Measurements from ENCODE around the gene GPRIN3. TPM values are rescaled to one million over a fixed set of nuclear protein-coding genes. Genes with fewer than 3 reads are reported as not detected.

GPRIN3 gene
- total and polyA plus RNA-seq, 3 experiments from 2014 or later = 15.6 to 16.5 (median 16.2) TPM

GRCh38 chr4:89269121-89269666 is 38.4 kb downstream of the GPRIN3 start:
- Histone ChIP-seq H3K4me3 (ENCODE audit: low read length) (no peak overlapping the region), H3K27me3 (ENCODE audit: insufficient read depth, low read length, poor library complexity, severe bottlenecking) (no peaks in the 10 kb centered on the region), H3K36me3 (ENCODE audit: insufficient read depth, low read length) (no peaks in the 10 kb centered on the region), H3K27ac (ENCODE audit: low read depth, low read length) (no peak overlapping the region), H3K9me3 (ENCODE audit: low read length) (no peaks in the 10 kb centered on the region), H3K4me1 (ENCODE audit: insufficient read depth, low read length) (peaks cover 30% of the 10 kb centered on the region)
- H3K4me3 Mint-ChIP-seq = peak overlapping the region in 1 of 7 donors; percentile 10
- POLR2A ChIA-PET = no interaction called here
- H3K4me1 Mint-ChIP-seq = peaks cover 16 to 92% (median 85%) of the 10 kb centered on the region in 3 donors
- H3K36me3 Mint-ChIP-seq = peaks cover 3 to 16% (median 6%) of the 10 kb centered on the region in 3 donors
- CTCF ChIA-PET = interaction anchor here (1.4 to 1.7 kb wide), 2 partner anchors 9 to 14 kb away, joined by 3 to 5 read pairs; no protein-coding TSS in a partner anchor
- peak overlapping the region in 7 of 8 donors; percentile 8 to 88 (median 62) for H3K27ac Mint-ChIP-seq
- no peaks in the 10 kb centered on the region for H3K9me3 Mint-ChIP-seq
- no peak for DNase-seq
- peaks cover 0 to 2% of the 10 kb centered on the region in 2 donors for H3K27me3 Mint-ChIP-seq

GRCh38 chr4:89268679-89269078 is 38.9 kb downstream of the GPRIN3 start:
- Histone ChIP-seq H3K27me3 (ENCODE audit: insufficient read depth, low read length, poor library complexity, severe bottlenecking) (no peaks in the 10 kb centered on the region), H3K4me1 (ENCODE audit: insufficient read depth, low read length) (peaks cover 31% of the 10 kb centered on the region), H3K36me3 (ENCODE audit: insufficient read depth, low read length) (no peaks in the 10 kb centered on the region), H3K4me3 (ENCODE audit: low read length) (no peak overlapping the region), H3K9me3 (ENCODE audit: low read length) (no peaks in the 10 kb centered on the region), H3K27ac (ENCODE audit: low read depth, low read length) (no peak overlapping the region)
- Mint-ChIP-seq H3K4me1 (peaks cover 21 to 92% (median 85%) of the 10 kb centered on the region in 3 donors), H3K9me3 (no peaks in the 10 kb centered on the region), H3K27ac (peak overlapping the region in 7 of 8 donors; percentile 18 to 87 (median 66)), H3K36me3 (peaks cover under 1 to 11% (median 4%) of the 10 kb centered on the region in 3 donors), H3K27me3 (peaks cover 0 to 2% of the 10 kb centered on the region in 2 donors), H3K4me3 (no peak overlapping the region)
- CTCF ChIA-PET = interaction anchor here (1.4 to 1.7 kb wide), 2 partner anchors 9 to 13 kb away, joined by 3 to 5 read pairs; no protein-coding TSS in a partner anchor
- POLR2A ChIA-PET = interaction anchor here (0.5 kb wide), 1 partner anchor 30 kb away, joined by 3 read pairs; no protein-coding TSS in a partner anchor
- no peak for DNase-seq

GRCh38 chr4:89267846-89268245 is 39.8 kb downstream of the GPRIN3 start:
- peaks cover 0 to 10% (median 9%) of the 10 kb centered on the region in 3 donors for H3K36me3 Mint-ChIP-seq

GRCh38 chr4:89267392-89267791 is 40.2 kb downstream of the GPRIN3 start:
- Mint-ChIP-seq H3K27me3 (no peaks in the 10 kb centered on the region), H3K36me3 (peaks cover 0 to 9% (median 9%) of the 10 kb centered on the region in 3 donors), H3K4me3 (no peak overlapping the region), H3K4me1 (peaks cover 34 to 92% (median 84%) of the 10 kb centered on the region in 3 donors), H3K27ac (peak overlapping the region in 5 of 8 donors; percentile 18 to 62 (median 33)), H3K9me3 (no peaks in the 10 kb centered on the region)
- Histone ChIP-seq H3K9me3 (ENCODE audit: low read length) (no peaks in the 10 kb centered on the region), H3K4me1 (ENCODE audit: insufficient read depth, low read length) (peaks cover 26% of the 10 kb centered on the region), H3K27me3 (ENCODE audit: insufficient read depth, low read length, poor library complexity, severe bottlenecking) (no peaks in the 10 kb centered on the region), H3K36me3 (ENCODE audit: insufficient read depth, low read length) (no peaks in the 10 kb centered on the region), H3K4me3 (ENCODE audit: low read length) (no peak overlapping the region), H3K27ac (ENCODE audit: low read depth, low read length) (no peak overlapping the region)
- no peak for DNase-seq
- ChIA-PET CTCF (interaction anchor here (1.0 kb wide), 1 partner anchor 27 kb away, joined by 3 read pairs; no protein-coding TSS in a partner anchor), POLR2A (no interaction called here)

More at GRCh38 chr4:89267846-89268245, 39.8 kb downstream of the GPRIN3 start:
- H3K36me3 ChIP-seq (ENCODE audit: insufficient read depth, low read length) = no peaks in the 10 kb centered on the region
- peaks cover 30 to 92% (median 85%) of the 10 kb centered on the region in 3 donors for H3K4me1 Mint-ChIP-seq
- no peaks in the 10 kb centered on the region for H3K27me3 ChIP-seq (ENCODE audit: insufficient read depth, low read length, poor library complexity, severe bottlenecking)
- ChIA-PET CTCF (interaction anchor here (1.0 kb wide), 1 partner anchor 27 kb away, joined by 3 read pairs; no protein-coding TSS in a partner anchor), POLR2A (no interaction called here)
- no peaks in the 10 kb centered on the region for H3K9me3 Mint-ChIP-seq
- peaks cover 31% of the 10 kb centered on the region for H3K4me1 ChIP-seq (ENCODE audit: insufficient read depth, low read length)
- no peak overlapping the region for H3K27ac ChIP-seq (ENCODE audit: low read depth, low read length)
- peak overlapping the region in 1 of 7 donors; percentile 8 for H3K4me3 Mint-ChIP-seq
- no peaks in the 10 kb centered on the region for H3K27me3 Mint-ChIP-seq
- H3K9me3 ChIP-seq (ENCODE audit: low read length) = no peaks in the 10 kb centered on the region
- H3K4me3 ChIP-seq (ENCODE audit: low read length) = no peak overlapping the region
- H3K27ac Mint-ChIP-seq = peak overlapping the region in 7 of 8 donors; percentile 0 to 75 (median 33)
- no peak for DNase-seq

- no peaks in the 10 kb centered on the region for H3K27me3 Mint-ChIP-seq
- CTCF ChIA-PET = no interaction called here
- Histone ChIP-seq H3K9me3 (ENCODE audit: low read length) (no peaks in the 10 kb centered on the region), H3K27ac (ENCODE audit: low read depth, low read length) (no peak overlapping the region), H3K4me3 (ENCODE audit: low read length) (no peak overlapping the region), H3K36me3 (ENCODE audit: insufficient read depth, low read length) (no peaks in the 10 kb centered on the region), H3K4me1 (ENCODE audit: insufficient read depth, low read length) (peaks cover 17% of the 10 kb centered on the region), H3K27me3 (ENCODE audit: insufficient read depth, low read length, poor library complexity, severe bottlenecking) (no peaks in the 10 kb centered on the region)
- peaks cover 46 to 89% (median 78%) of the 10 kb centered on the region in 3 donors for H3K4me1 Mint-ChIP-seq
- POLR2A ChIA-PET = interaction anchor here (1.5 kb wide), 1 partner anchor 13 kb away, joined by 3 read pairs; no protein-coding TSS in a partner anchor
- peaks cover 0 to 9% (median 4%) of the 10 kb centered on the region in 3 donors for H3K36me3 Mint-ChIP-seq
- peak overlapping the region in 2 of 8 donors; percentile 28 to 66 for H3K27ac Mint-ChIP-seq
- no peak for DNase-seq
- no peaks in the 10 kb centered on the region for H3K9me3 Mint-ChIP-seq
- no peak overlapping the region for H3K4me3 Mint-ChIP-seq
These were observed 41.5 kb downstream of the GPRIN3 start for GRCh38 chr4:89266128-89266527.

GRCh38 chr4:89263265-89263664 is 44.3 kb downstream of the GPRIN3 start:
- no peaks in the 10 kb centered on the region for H3K27me3 ChIP-seq (ENCODE audit: insufficient read depth, low read length, poor library complexity, severe bottlenecking)
- Mint-ChIP-seq H3K4me1 (peaks cover 74 to 91% (median 74%) of the 10 kb centered on the region in 3 donors), H3K9me3 (no peaks in the 10 kb centered on the region), H3K27me3 (no peaks in the 10 kb centered on the region), H3K27ac (peak overlapping the region in 7 of 8 donors; percentile 37 to 96 (median 49)), H3K36me3 (peaks cover 0 to 10% (median 4%) of the 10 kb centered on the region in 3 donors), H3K4me3 (peak overlapping the region in 1 of 7 donors; percentile 42)
- H3K4me3 ChIP-seq (ENCODE audit: low read length) = no peak overlapping the region
- DNase-seq = no peak
- H3K9me3 ChIP-seq (ENCODE audit: low read length) = no peaks in the 10 kb centered on the region
- POLR2A ChIA-PET = no interaction called here
- CTCF ChIA-PET = interaction anchor here (2.0 kb wide), 1 partner anchor 8 kb away, joined by 8 read pairs; no protein-coding TSS in a partner anchor
- no peak overlapping the region for H3K27ac ChIP-seq (ENCODE audit: low read depth, low read length)
- peaks cover 39% of the 10 kb centered on the region for H3K4me1 ChIP-seq (ENCODE audit: insufficient read depth, low read length)
- H3K36me3 ChIP-seq (ENCODE audit: insufficient read depth, low read length) = no peaks in the 10 kb centered on the region

GRCh38 chr4:89259301-89260028 is 48.1 kb downstream of the GPRIN3 start:
- no peaks in the 10 kb centered on the region for H3K27me3 ChIP-seq (ENCODE audit: insufficient read depth, low read length, poor library complexity, severe bottlenecking)
- no peak for DNase-seq
- peaks cover 75% of the 10 kb centered on the region for H3K4me1 ChIP-seq (ENCODE audit: insufficient read depth, low read length)
- no peak overlapping the region for H3K27ac ChIP-seq (ENCODE audit: low read depth, low read length)
- no peaks in the 10 kb centered on the region for H3K9me3 ChIP-seq (ENCODE audit: low read length)
- ChIA-PET POLR2A (interaction anchor here (0.6 kb wide), 1 partner anchor 23 kb away, joined by 6 read pairs; no protein-coding TSS in a partner anchor), CTCF (interaction anchor here (0.7 to 6.1 kb wide), 9 partner anchors 12 to 121 kb away, joined by 3 to 72 read pairs (median 4); no protein-coding TSS in a partner anchor)
- no peaks in the 10 kb centered on the region for H3K36me3 ChIP-seq (ENCODE audit: insufficient read depth, low read length)
- Mint-ChIP-seq H3K4me3 (peak overlapping the region in 3 of 7 donors; percentile 7 to 12 (median 9)), H3K27ac (peak overlapping the region; percentile 15 to 91 (median 86)), H3K27me3 (peaks cover 0 to 3% of the 10 kb centered on the region in 2 donors), H3K9me3 (no peaks in the 10 kb centered on the region), H3K36me3 (peaks cover 3 to 12% (median 4%) of the 10 kb centered on the region in 3 donors), H3K4me1 (peaks cover 86 to 99% (median 97%) of the 10 kb centered on the region in 3 donors)
- no peak overlapping the region for H3K4me3 ChIP-seq (ENCODE audit: low read length)

Measured in CD8-positive, alpha-beta memory T cell (primary cell).